HepG2 (cell line): ENCODE results near the gene RAB3D. TPM values are rescaled to one million over a fixed set of nuclear protein-coding genes. Genes with fewer than 3 reads are reported as not detected.

Source experiments
- ATAC-seq: fragments of 200-7000 bp; cut with Tn5 transposase; 3 replicates; pipeline ENCODE4 v1.9.1; 2020; ENCODE audit warnings: mild to moderate bottlenecking, moderate library complexity
- BruUV-seq: library from RNA; stranded (reverse); fragments of 400-500 nt; replicated peaks from 2 replicates; lab custom pipeline; 2021; lab: Mats Ljungman, UMichigan
- CTCF ChIA-PET: fragments of 300-600 bp; formaldehyde crosslinking; extraction: SDS; loops from one replicate; lab custom pipeline; 2021; ENCODE audit warnings: low total read pairs, inconsistent platforms, low intra/inter-chr PET ratio; lab: Yijun Ruan, JAX
- POLR2A ChIA-PET: fragments of 350-600 bp; sonication (Branson Sonifier 250); formaldehyde crosslinking; loops from one replicate; lab custom pipeline; 2020; ENCODE audit warnings: antibody characterized with exemption, inconsistent platforms; lab: Yijun Ruan, JAX
- DNase-seq: peaks from one replicate; pipeline ENCODE4 v3.0.0-alpha.2; 2015; ENCODE audit warnings: low spot score
- FAIRE-seq: peaks from 3 replicates; lab custom pipeline; 2011; peaks lifted over from hg19 to GRCh38; lab: Jason Lieb, UNC
- H2AFZ ChIP-seq: one replicate; pipeline ENCODE4 v1.6.1; 2011; ENCODE audit warnings: low read length, inconsistent platforms
- H3K27ac ChIP-seq: fragments of 300-600 bp; 3 replicates; pipeline ENCODE4 v1.8.0; 2011; ENCODE audit warnings: mixed run types, mild to moderate bottlenecking, mixed read lengths, low read length, inconsistent platforms; ENCODE audit not compliant: insufficient read depth; ENCODE audit errors: extremely low read length
- H3K27me3 ChIP-seq, 2 experiments: fragments of 200-600 bp in 1 of 2; 2 replicates in 1 of 2; 3 replicates in 1 of 2; pipeline versions ENCODE4 v1.6.0 to v1.8.0; 2011; ENCODE audit warnings: low read length in 2 of 2, mild to moderate bottlenecking in 2 of 2, moderate library complexity in 2 of 2, inconsistent platforms in 1 of 2; ENCODE audit not compliant: insufficient read depth in 2 of 2, control insufficient read depth in 1 of 2
- H3K36me3 ChIP-seq, 2 experiments: fragments of 200-600 bp in 1 of 2; replicated peaks in 1 of 2; 2 replicates in 1 of 2; 3 replicates in 1 of 2; pipeline versions ENCODE4 v1.5.1 to v1.8.0; 2011; ENCODE audit warnings: low read length in 2 of 2, inconsistent platforms in 1 of 2; ENCODE audit not compliant: insufficient read depth in 2 of 2, control insufficient read depth in 1 of 2
- H3K4me1 ChIP-seq: 2 replicates; pipeline ENCODE4 v1.5.1; 2012; ENCODE audit warnings: low read length, inconsistent platforms; ENCODE audit not compliant: insufficient read depth
- H3K4me2 ChIP-seq: 2 replicates; pipeline ENCODE4 v1.6.0; 2011; ENCODE audit warnings: low read depth, low read length, inconsistent platforms
- H3K4me3 ChIP-seq, 3 experiments: fragments of 200-600 bp in 1 of 3; sonication (generic), shearing (Covaris generic) in 1 of 3; replicated peaks in 1 of 3; 2 replicates each; pipeline ENCODE4 v1.5.1; 2011 to 2016; ENCODE audit warnings: low read length in 3 of 3, inconsistent platforms in 2 of 3, low read depth in 2 of 3, mild to moderate bottlenecking in 2 of 3, control low read depth in 1 of 3, mixed read lengths in 1 of 3; ENCODE audit not compliant: insufficient read depth in 1 of 3
- H3K79me2 ChIP-seq: one replicate; pipeline ENCODE4 v1.6.1; 2011; ENCODE audit warnings: low read length, inconsistent platforms; ENCODE audit not compliant: insufficient read depth
- H3K9ac ChIP-seq: 2 replicates; pipeline ENCODE4 v1.6.0; 2011; ENCODE audit warnings: mild to moderate bottlenecking, low read depth, low read length, inconsistent platforms; ENCODE audit not compliant: insufficient read depth
- H3K9me3 ChIP-seq: 2 replicates; pipeline ENCODE4 v1.5.1; 2012; ENCODE audit warnings: mild to moderate bottlenecking, low read length
- H4K20me1 ChIP-seq: 2 replicates; pipeline ENCODE4 v1.6.0; 2011; ENCODE audit warnings: inconsistent platforms, mild to moderate bottlenecking, low read length, moderate library complexity; ENCODE audit not compliant: insufficient read depth
- AGO1 ChIP-seq: fragments of 200-400 bp; formaldehyde crosslinking; IDR thresholded peaks from 2 replicates; pipeline ENCODE4 v1.6.1; 2017; ENCODE audit warnings: mild to moderate bottlenecking, low read depth, low read length, moderate library complexity; ENCODE audit not compliant: poor library complexity, severe bottlenecking
- AGO2 ChIP-seq: fragments of 200-400 bp; formaldehyde crosslinking; optimal IDR thresholded peaks from 2 replicates; pipeline ENCODE3; 2017; ENCODE audit warnings: mild to moderate bottlenecking, low read depth, low read length, moderate library complexity
- EP300 ChIP-seq, 3 experiments: sonication (generic) in 1 of 3; formaldehyde crosslinking in 1 of 3; IDR thresholded peaks; 2 replicates each; pipeline versions ENCODE4 v1.5.1 to v1.6.1; 2011 to 2020; ENCODE audit warnings: low read depth in 2 of 3, low read length in 2 of 3, borderline replicate concordance in 1 of 3, improper control_type of control experiment in 1 of 3, mild to moderate bottlenecking in 1 of 3, missing genetic modification reagents in 1 of 3, moderate library complexity in 1 of 3
- FLYWCH1 ChIP-seq: sonication (generic); formaldehyde crosslinking; IDR thresholded peaks from 2 replicates; pipeline ENCODE4 v1.8.1; 2023; ENCODE audit warnings: mild to moderate bottlenecking, missing genetic modification reagents
- NR2F1 ChIP-seq, 2 experiments: fragments of 450-650 bp in 1 of 2; formaldehyde crosslinking in 1 of 2; IDR thresholded peaks; 2 replicates each; pipeline versions ENCODE4 v1.5.0 to v1.6.1; 2016 to 2020; ENCODE audit warnings: mild to moderate bottlenecking in 1 of 2, missing compliant biosample characterization in 1 of 2, missing genetic modification reagents in 1 of 2, moderate library complexity in 1 of 2
- SP4 ChIP-seq: sonication (generic); formaldehyde crosslinking; IDR thresholded peaks from 2 replicates; pipeline ENCODE4 v1.8.1; 2023; ENCODE audit warnings: mild to moderate bottlenecking, missing genetic modification reagents
- TAF1 ChIP-seq: sonication (generic); formaldehyde crosslinking; IDR thresholded peaks from 2 replicates; pipeline ENCODE4 v1.4.0; 2020; ENCODE audit warnings: missing genetic modification reagents
- TBL1XR1 ChIP-seq: fragments of 150-350 bp; IDR thresholded peaks from 2 replicates; pipeline ENCODE4 v1.6.1; 2014; ENCODE audit warnings: borderline replicate concordance, low read length; ENCODE audit not compliant: partially characterized antibody
- ZNF160 ChIP-seq: sonication (generic); formaldehyde crosslinking; IDR thresholded peaks from 2 replicates; pipeline ENCODE4 v1.8.0; 2022; ENCODE audit warnings: mild to moderate bottlenecking, inconsistent platforms, missing genetic modification reagents
- ZNF343 ChIP-seq: sonication (generic); formaldehyde crosslinking; IDR thresholded peaks from 2 replicates; pipeline ENCODE4 v1.4.0; 2020; ENCODE audit warnings: mild to moderate bottlenecking, missing genetic modification reagents
- ZNF670 ChIP-seq: sonication (generic); formaldehyde crosslinking; IDR thresholded peaks from 2 replicates; pipeline ENCODE4 v1.8.0; 2022; ENCODE audit warnings: mild to moderate bottlenecking, missing genetic modification reagents, borderline replicate concordance
- ZNF709 ChIP-seq: sonication (generic); formaldehyde crosslinking; IDR thresholded peaks from 2 replicates; pipeline ENCODE4 v1.5.0; 2020; ENCODE audit warnings: mild to moderate bottlenecking, missing genetic modification reagents
- WGBS: methylation state at CpG from one replicate; pipeline ENCODE4 v1.1.6; 2017; ENCODE audit warnings: low lambda C conversion rate; 5-methylcytosine and 5-hydroxymethylcytosine counted together
- in situ Hi-C: cut with HindIII; loops from 2 replicates; pipeline ENCODE4 v1.10.0; 2017; ENCODE audit warnings: low pct_unique_long_range_greater_than_20kb; ENCODE audit not compliant: extremely low pct_ligation_motif_present
- intact Hi-C: fragments of 100-400 bp; cut with micrococcal nuclease; formaldehyde crosslinking; loops from one replicate; pipeline ENCODE4 v1.10.0; 2022; ENCODE audit not compliant: unreplicated experiment
- polyA plus RNA-seq, 8 experiments: library from polyadenylated mRNA; depleted of rRNA in 3 of 8; stranded (reverse) in 7 of 8; unstranded in 1 of 8; fragments of >200 nt; fragmentation: Illumina TruSeq in 4 of 8; extraction: Trizol in 4 of 8; gene quantifications; 2 replicates each; pipeline versions ENCODE4 v1.2.1 to v1.2.3, GENCODE V29; 2011 to 2016; ENCODE audit warnings: low read depth in 4 of 8, missing spikeins in 1 of 8, mixed read lengths in 1 of 8; ENCODE audit not compliant: insufficient read depth in 1 of 8
- total RNA-seq, 5 experiments: library from RNA; depleted of rRNA; stranded (reverse); fragments of >200 nt; fragmentation: Illumina TruSeq; extraction: Trizol; gene quantifications; 2 replicates each; pipeline ENCODE4 v1.2.3, GENCODE V29; 2016; ENCODE audit warnings: low read depth in 1 of 5
- TF ChIP-seq, protein P1 (sequence below): sonication (generic); formaldehyde crosslinking; IDR thresholded peaks from 2 replicates; pipeline ENCODE4 v1.9.0; 2021; ENCODE audit warnings: missing genetic modification reagents, mild to moderate bottlenecking, borderline replicate concordance
- TF ChIP-seq, protein P2 (sequence below): sonication (generic); formaldehyde crosslinking; IDR thresholded peaks from 2 replicates; pipeline ENCODE4 v1.4.0; 2020; ENCODE audit warnings: low read depth, mild to moderate bottlenecking, missing genetic modification reagents

RAB3D gene
- total and polyA plus RNA-seq, 2 of the 13 experiments (the other 11 are each of a cell fraction or from before 2014, with no cell fraction given), result 2.0 to 16.1 TPM

GRCh38 chr19:11359421-11359820 is 20.0 kb upstream of the RAB3D start:
- H4K20me1 ChIP-seq, result no peaks in the 10 kb centered on the region
- ChIA-PET POLR2A (no interaction called here), CTCF (no interaction called here)
- no peak overlapping the region for H3K4me3 ChIP-seq
- no peak overlapping the region for H2AFZ ChIP-seq
- H3K4me2 ChIP-seq, result no peak overlapping the region
- H3K79me2 ChIP-seq, result no peaks in the 10 kb centered on the region
- no peak overlapping the region for H3K9ac ChIP-seq
- WGBS, result 92% methylated on average over 8 of the region's 11 CpGs
- H3K27me3 ChIP-seq, result no peaks in the 10 kb centered on the region
- H3K4me1 ChIP-seq, result peaks cover 10% of the 10 kb centered on the region
- DNase-seq (no peak), FAIRE-seq (no peak), ATAC-seq (no peak)
- H3K9me3 ChIP-seq, result no peaks in the 10 kb centered on the region
- TF ChIP-seq TBL1XR1, result no peak
- TF ChIP-seq AGO2, result peak; percentile 39
- no peak for TF ChIP-seq NR2F1 (CRISPR knock-in tag; IDR thresholded peaks at IDR 0.05)
- TF ChIP-seq ZNF709 (CRISPR knock-in tag), result no peak
- TF ChIP-seq EP300 (IDR thresholded peaks at IDR 0.05; ENCODE audit: low read depth in 2 of 2, low read length in 2 of 2), result no peak
- no peak for TF ChIP-seq EP300 (CRISPR knock-in tag; IDR thresholded peaks at IDR 0.05; ENCODE audit: borderline replicate concordance)
- TF ChIP-seq AGO1, result peak; percentile 42
- no peak for TF ChIP-seq FLYWCH1 (CRISPR knock-in tag)
- no peak for TF ChIP-seq TAF1 (CRISPR knock-in tag)
- TF ChIP-seq, protein P1, sequence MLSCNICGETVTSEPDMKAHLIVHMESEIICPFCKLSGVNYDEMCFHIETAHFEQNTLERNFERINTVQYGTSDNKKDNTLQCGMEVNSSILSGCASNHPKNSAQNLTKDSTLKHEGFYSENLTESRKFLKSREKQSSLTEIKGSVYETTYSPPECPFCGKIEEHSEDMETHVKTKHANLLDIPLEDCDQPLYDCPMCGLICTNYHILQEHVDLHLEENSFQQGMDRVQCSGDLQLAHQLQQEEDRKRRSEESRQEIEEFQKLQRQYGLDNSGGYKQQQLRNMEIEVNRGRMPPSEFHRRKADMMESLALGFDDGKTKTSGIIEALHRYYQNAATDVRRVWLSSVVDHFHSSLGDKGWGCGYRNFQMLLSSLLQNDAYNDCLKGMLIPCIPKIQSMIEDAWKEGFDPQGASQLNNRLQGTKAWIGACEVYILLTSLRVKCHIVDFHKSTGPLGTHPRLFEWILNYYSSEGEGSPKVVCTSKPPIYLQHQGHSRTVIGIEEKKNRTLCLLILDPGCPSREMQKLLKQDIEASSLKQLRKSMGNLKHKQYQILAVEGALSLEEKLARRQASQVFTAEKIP (CRISPR knock-in tag), result no peak
- TF ChIP-seq ZNF160 (CRISPR knock-in tag), result no peak
- TF ChIP-seq, protein P2, sequence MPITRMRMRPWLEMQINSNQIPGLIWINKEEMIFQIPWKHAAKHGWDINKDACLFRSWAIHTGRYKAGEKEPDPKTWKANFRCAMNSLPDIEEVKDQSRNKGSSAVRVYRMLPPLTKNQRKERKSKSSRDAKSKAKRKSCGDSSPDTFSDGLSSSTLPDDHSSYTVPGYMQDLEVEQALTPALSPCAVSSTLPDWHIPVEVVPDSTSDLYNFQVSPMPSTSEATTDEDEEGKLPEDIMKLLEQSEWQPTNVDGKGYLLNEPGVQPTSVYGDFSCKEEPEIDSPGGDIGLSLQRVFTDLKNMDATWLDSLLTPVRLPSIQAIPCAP (CRISPR knock-in tag), result no peak
- TF ChIP-seq SP4, result no peak
- TF ChIP-seq ZNF343 (CRISPR knock-in tag), result no peak
- no peak for TF ChIP-seq ZNF670 (CRISPR knock-in tag)
- H3K36me3 ChIP-seq, result no peaks in the 10 kb centered on the region; a peak in 1 of 5 replicates
- in situ Hi-C loops, result no loop called here
- BruUV-seq, result no TSS peak
- H3K27ac ChIP-seq, result no peak overlapping the region
- intact Hi-C loops, result no loop called here
